GM08714 (cell line): Measurements from ENCODE around the gene OR2AP1.
"Not testable (repeated sequence)": the region's sequence is repeated elsewhere in the genome, so short reads cannot be mapped to it uniquely, and the experiment has no call there.

Source experiments
- H3K4me3 ChIP-seq: fragments of 200-500 bp; sonication (Bioruptor generic); 2 replicates; pipeline ENCODE4 v1.5.1; 2014; ENCODE audit warnings: mild to moderate bottlenecking, low read length, inconsistent platforms
- ZNF274 ChIP-seq: IDR thresholded peaks from 2 replicates; pipeline ENCODE4 v1.6.1; 2012; ENCODE audit warnings: mild to moderate bottlenecking, low read depth, low read length

The OR2AP1 gene

GRCh38 chr12:55572168-55572567 is at the start of gene OR2AP1:
OR2AP1 (plus strand) TSS chr12:55572468; CDS start chr12:55574415, 1,947 bp downstream.
- TF ChIP-seq ZNF274: no peak
- H3K4me3 ChIP-seq: no peak within 1 kb of the TSS

DNA sequence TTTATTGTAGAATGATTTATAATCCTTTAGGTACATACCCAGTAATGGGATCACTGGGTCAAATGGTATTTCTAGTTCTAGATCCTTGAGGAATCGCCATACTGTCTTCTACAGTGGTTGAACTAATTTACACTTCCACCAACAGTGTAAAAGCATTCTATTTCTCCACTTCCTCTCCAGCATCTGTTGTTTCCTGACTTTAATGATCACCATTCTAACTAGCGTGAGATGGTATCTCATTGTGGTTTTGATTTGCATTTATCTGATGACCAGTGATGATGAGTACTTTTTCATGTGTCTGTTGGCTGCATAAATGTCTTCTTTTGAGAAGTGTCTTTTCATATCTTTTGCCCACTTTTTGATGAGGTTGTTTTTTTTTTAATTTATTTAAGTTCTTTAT is 24.0 kb upstream of the OR2AP1 start:
- not testable (repeated sequence) for H3K4me3 ChIP-seq

- no peak for TF ChIP-seq ZNF274
- H3K4me3 ChIP-seq: no peak overlapping the region
Observed at GRCh38 chr12:55548756-55549155, 23.5 kb upstream of the OR2AP1 start.

DNA sequence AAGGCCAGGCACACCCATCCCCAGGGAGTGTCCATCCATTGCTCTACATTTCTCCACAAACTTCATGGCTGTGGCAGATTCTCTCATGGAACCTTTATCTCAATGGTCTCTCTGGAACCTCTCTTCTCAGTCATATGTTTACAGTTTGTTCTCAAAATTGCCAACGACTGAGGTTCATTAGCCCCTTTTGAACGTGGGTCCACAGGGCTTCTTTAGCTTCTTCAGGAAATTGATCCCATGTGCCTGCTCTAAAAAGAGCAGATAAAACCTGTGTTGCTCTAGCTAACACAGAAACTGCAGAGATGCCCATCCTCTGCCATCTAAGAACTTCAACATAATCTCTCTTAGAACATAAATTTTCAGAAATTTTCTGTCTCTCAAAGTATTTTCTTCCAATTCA is 23.0 kb upstream of the OR2AP1 start, which contains the start of gene OR6C4:
Gene OR6C4, plus strand, starts transcription at position 301 of the 400 bp plus-strand sequence. CDS start 1,625 bp downstream, outside the sequence.
- no peak within 1 kb of the TSS for H3K4me3 ChIP-seq
- TF ChIP-seq ZNF274: no peak

DNA sequence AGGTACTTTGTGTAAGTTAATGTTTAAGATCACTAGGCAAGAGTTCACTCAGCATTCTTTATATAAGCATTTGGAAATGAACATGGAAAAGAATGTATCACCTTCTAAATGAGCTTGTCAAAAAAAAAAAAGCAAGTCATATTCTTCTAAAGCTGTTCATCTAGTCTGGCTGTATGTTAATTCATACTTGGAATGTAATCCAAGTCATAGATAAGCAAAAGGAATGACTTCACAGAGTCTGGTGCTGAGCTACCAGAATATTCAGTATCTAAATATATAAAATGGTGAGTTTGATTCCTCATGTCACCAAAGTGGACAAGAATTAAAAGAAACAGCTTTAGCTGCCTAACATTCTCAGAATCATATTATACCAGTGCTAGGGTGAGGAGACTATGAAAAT is 18.0 kb upstream of the OR2AP1 start:
- no peak overlapping the region for H3K4me3 ChIP-seq
- no peak for TF ChIP-seq ZNF274

DNA sequence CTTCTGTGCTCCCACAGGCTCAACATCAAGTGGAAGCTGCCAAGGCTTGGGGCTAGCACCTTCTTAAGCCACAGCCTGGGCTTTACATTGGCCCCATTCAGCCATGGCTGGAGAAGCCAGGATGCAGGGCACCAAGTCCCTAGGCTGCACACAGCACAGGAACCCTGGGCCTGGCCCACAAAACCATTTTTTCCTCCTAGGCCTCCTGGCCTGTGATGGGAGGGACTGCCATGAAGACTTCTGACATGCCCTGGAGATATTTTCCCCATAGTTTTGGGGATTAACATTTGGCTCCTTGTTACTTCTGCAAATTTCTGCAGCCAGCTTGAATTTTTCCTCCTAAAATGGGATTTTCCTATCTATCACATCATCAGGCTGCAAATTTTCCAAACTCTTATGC is 2.2 kb upstream of the OR2AP1 start:
- H3K4me3 ChIP-seq: not testable (repeated sequence)

GRCh38 chr12:55570689-55571088 is 1.6 kb upstream of the OR2AP1 start:
- not testable (repeated sequence) for H3K4me3 ChIP-seq

DNA sequence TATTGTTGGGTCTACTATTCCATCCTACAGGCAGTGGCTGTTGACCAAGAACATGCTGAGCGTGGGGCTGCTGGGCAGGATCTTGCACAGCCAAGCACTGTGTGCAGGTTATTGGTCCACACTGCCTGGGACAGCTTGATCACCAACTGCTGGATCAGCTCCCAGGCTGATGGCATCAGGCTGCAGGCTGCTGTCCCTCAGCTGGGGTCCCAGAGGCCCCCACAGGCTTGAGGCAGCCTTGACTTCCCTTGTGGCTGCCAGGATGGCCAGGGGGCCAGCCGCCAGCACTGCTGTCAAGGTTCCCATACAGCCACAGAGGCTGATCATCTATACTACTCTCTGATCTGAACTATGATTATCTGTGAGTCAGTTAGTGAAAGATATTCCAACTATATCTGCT is 9.8 kb downstream of the OR2AP1 start:
- no peak for TF ChIP-seq ZNF274
- no peak overlapping the region for H3K4me3 ChIP-seq

GRCh38 chr12:55585817-55586216 is 13.5 kb downstream of the OR2AP1 start:
- no peak for TF ChIP-seq ZNF274
- H3K4me3 ChIP-seq: no peak overlapping the region

DNA sequence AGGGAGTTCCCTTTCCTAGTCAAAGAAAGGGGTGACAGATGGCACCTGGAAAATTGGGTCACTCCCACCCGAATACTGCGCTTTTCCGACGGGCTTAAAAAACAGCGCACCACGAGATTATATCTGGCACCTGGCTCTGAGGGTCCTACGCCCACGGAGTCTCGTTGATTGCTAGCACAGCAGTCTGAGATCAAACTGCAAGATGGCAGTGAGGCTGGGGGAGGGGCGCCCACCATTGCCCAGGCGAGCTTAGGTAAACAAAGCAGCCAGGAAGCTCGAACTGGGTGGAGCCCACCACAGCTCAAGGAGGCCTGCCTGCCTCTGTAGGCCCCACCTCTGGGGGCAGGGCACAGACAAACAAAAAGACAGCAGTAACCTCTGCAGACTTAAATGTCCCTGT is 17.9 kb downstream of the OR2AP1 start:
- not testable (repeated sequence) for H3K4me3 ChIP-seq

- no peak for TF ChIP-seq ZNF274
- H3K4me3 ChIP-seq: no peak overlapping the region
Observed at GRCh38 chr12:55607821-55608594, 35.7 kb downstream of the OR2AP1 start.

DNA sequence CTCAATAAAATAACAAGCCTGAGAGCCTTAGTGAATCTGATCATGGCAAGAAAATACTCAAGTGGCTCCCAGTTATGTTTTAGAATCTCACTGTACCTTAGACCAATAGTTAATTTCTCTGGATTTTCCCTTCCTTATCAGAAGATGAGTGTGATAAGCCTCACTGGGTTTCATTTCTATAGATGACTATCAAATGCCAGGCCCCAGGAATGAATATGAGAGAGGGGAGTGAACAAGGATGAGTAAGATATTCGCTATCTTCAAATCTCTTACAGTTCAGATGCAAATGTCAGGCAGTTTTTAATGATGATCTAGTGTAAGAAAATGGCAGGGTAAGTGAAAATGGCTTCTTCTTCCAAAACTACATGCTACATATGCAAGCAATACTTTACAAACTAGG is 38.3 kb downstream of the OR2AP1 start:
- no peak for TF ChIP-seq ZNF274
- no peak overlapping the region for H3K4me3 ChIP-seq

- no peak for TF ChIP-seq ZNF274
- H3K4me3 ChIP-seq: no peak overlapping the region
Observed at GRCh38 chr12:55612646-55613045, 40.4 kb downstream of the OR2AP1 start.

DNA sequence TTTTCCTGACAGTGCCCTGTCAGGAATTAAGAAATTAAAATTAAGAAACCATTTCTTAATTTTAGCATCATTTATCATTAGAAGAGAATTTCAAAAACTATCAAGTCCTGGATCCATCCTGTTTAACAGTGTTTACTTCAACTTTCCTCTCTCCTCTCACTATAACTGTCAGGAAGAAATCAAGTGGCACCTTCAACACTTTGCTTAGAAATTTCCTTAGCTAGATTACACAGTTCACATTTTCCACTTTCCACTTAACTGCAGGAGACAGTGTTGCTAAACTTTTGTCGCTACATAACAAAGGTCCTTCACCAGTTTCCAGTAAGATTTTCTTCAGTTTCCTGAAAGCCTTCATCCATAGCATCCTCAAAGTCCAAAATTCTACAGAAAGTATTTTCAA is 42.5 kb downstream of the OR2AP1 start:
- no peak overlapping the region for H3K4me3 ChIP-seq
- no peak for TF ChIP-seq ZNF274

DNA sequence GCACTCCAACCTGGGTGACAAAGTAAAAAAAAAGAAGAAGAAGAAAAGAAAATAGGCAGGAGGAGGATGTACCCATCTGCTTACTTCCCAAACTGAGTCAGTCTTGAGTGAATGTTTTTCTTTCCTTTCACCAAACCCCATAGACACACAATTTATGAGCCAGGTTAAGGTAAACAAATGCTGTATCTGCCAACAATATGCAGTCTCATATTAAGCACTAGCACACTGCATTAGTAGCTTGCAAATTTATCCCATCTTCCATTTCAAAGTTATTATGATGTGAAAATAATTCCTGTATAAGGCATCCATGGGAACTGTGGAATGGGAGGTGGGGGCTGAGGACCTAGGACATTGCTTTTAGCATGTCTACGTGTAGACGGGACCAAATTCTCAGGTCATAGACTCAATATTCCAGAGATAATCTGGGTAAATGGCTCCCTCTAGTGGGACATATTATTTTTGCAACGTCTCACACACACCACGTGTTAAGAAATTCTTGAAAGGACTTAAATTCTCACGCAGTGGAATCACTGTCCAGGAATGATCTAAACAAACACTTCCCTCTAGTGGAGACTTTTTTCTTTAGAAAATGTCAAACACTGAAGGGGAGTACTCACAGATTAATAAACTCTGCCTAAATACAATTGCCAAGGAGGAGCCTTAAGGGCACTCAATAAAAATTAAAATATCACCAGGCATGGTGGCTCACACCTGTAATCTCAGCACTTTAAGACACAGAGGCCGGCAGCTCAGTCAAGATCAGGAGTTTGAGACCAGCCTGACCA is 47.3 kb downstream of the OR2AP1 start:
- H3K4me3 ChIP-seq: no peak overlapping the region
- TF ChIP-seq ZNF274: no peak

GRCh38 chr12:55624056-55624455 is 51.8 kb downstream of the OR2AP1 start:
- TF ChIP-seq ZNF274: no peak
- no peak overlapping the region for H3K4me3 ChIP-seq
